Colonic mucosa (tissue), 4 donors: ENCODE data around the gene NUP155. TPM values are rescaled to one million over a fixed set of nuclear protein-coding genes. Genes with fewer than 3 reads are reported as not detected.
A peak's percentile ranks its signal among the peaks of the same experiment; 100 is the strongest.
"Not testable (repeated sequence)": the region's sequence is repeated elsewhere in the genome, so short reads cannot be mapped to it uniquely, and the experiment has no call there.

Experiments
- DNase-seq: peaks from one replicate; pipeline ENCODE4 v3.0.0-alpha.2; 2020
- H3K27ac ChIP-seq: fragments of 200-600 bp; one replicate; pipeline ENCODE4 v1.8.0; 2021
- H3K27me3 ChIP-seq: fragments of 200-600 bp; one replicate; pipeline ENCODE4 v1.8.0; 2021
- H3K36me3 ChIP-seq: fragments of 200-600 bp; one replicate; pipeline ENCODE4 v1.8.0; 2021
- H3K4me1 ChIP-seq: fragments of 200-600 bp; one replicate; pipeline ENCODE4 v1.8.0; 2021; ENCODE audit warnings: mild to moderate bottlenecking
- H3K4me3 ChIP-seq: fragments of 200-600 bp; one replicate; pipeline ENCODE4 v1.8.0; 2021
- H3K9ac ChIP-seq, 2 donors: one replicate each; pipeline ENCODE4 v1.7.0; 2013; ENCODE audit warnings: control low read depth in 2 of 2, low read depth in 2 of 2, low read length in 2 of 2
- H3K9me3 ChIP-seq: fragments of 200-600 bp; one replicate; pipeline ENCODE4 v1.8.0; 2021
- CTCF ChIP-seq: fragments of 200-600 bp; IDR thresholded peaks from one replicate; pipeline ENCODE4 v1.8.0; 2022; ENCODE audit warnings: antibody characterized with exemption, mild to moderate bottlenecking
- intact Hi-C: fragments of 100-400 bp; cut with DNase I; formaldehyde crosslinking; loops from one replicate; pipeline ENCODE4 v1.14.1; 2022
- total RNA-seq, 2 donors: library from RNA; stranded (reverse); fragmentation: NEBNext Ultra II Directional in 1 of 2; extraction: Animal tissue kit (Norgen Biotek cat#: 25700) in 1 of 2; gene quantifications; one replicate each; pipeline ENCODE4 v1.2.1, GENCODE V29; 2021
- donor health status: healthy.
- donor health status: DM: no; HTN: no; CAD: no.
- donor health status: DM: no; HTN: no; CAD: no.

The NUP155 gene
- total RNA-seq, 2 donors from 2014 or later, result 18.1 to 36.3 TPM

GRCh38 chr5:37391591-37391990, 20.7 kb upstream of the NUP155 start:
- Histone ChIP-seq H3K9me3 (no peaks in the 10 kb centered on the region), H3K4me1 (no peaks in the 10 kb centered on the region), H3K36me3 (peaks cover 11% of the 10 kb centered on the region), H3K9ac (no peak overlapping the region), H3K27me3 (no peaks in the 10 kb centered on the region), H3K4me3 (no peak overlapping the region), H3K27ac (no peak overlapping the region)
- intact Hi-C loops, result no loop called here
- no peak for TF ChIP-seq CTCF
- DNase-seq, result no peak

DNA sequence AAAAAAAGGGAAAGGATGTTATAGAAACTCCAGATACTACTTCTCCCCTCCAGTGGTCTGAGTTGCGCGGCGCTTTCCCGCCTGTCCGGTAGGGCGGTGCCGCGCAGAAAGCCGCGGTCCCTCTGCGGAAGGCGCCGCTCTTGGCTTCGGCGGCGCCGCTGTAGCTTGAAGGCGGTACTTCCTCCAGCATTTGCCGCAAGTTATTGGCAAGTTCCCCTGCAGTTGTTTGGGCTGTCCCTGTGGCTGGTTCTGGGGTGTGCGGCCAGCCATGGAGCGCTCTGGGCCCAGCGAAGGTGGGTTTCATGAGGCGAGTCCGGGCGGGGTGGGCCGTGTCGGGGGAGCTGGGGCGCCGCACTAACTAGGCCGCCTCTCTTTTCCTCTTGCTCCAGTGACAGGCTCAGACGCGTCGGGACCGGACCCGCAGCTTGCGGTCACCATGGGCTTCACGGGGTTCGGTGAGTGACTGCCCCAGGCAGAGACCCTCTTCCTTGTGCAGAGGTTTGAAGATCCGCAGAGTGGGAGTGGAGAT, 8.3 kb upstream of the NUP155 start, which contains the start of gene WDR70:
WDR70 (plus strand) TSS at position 219 of the 529 bp plus-strand sequence; CDS start at position 269, 50 bp downstream.
- peak; percentile 46 for TF ChIP-seq CTCF
- H3K27ac ChIP-seq, H3K9me3 ChIP-seq, H3K4me1 ChIP-seq, intact Hi-C loops, H3K36me3 ChIP-seq, H3K27me3 ChIP-seq: not testable (repeated sequence)
- Histone ChIP-seq H3K9ac (peak within 1 kb of the TSS; percentile 34 to 60), H3K4me3 (peak within 1 kb of the TSS; percentile 90)
- peak; percentile 84 for DNase-seq

GRCh38 chr5:37378066-37378465, 7.2 kb upstream of the NUP155 start:
- intact Hi-C loops, H3K27me3 ChIP-seq, H3K4me3 ChIP-seq, H3K9me3 ChIP-seq, H3K27ac ChIP-seq, H3K36me3 ChIP-seq, H3K4me1 ChIP-seq, DNase-seq, H3K9ac ChIP-seq: not testable (repeated sequence)

GRCh38 chr5:37375091-37375490, 4.2 kb upstream of the NUP155 start:
- Histone ChIP-seq H3K9ac (no peak overlapping the region), H3K4me3 (no peak overlapping the region), H3K36me3 (no peaks in the 10 kb centered on the region), H3K4me1 (no peaks in the 10 kb centered on the region), H3K9me3 (no peaks in the 10 kb centered on the region), H3K27ac (no peak overlapping the region), H3K27me3 (no peaks in the 10 kb centered on the region)
- intact Hi-C loops, result no loop called here
- TF ChIP-seq CTCF, result no peak
- DNase-seq, result no peak

- Histone ChIP-seq H3K4me3 (peak overlapping the region; percentile 90), H3K4me1 (peaks cover 10% of the 10 kb centered on the region), H3K27me3 (no peaks in the 10 kb centered on the region), H3K9ac (peak overlapping the region; percentile 69 to 76), H3K27ac (peak overlapping the region; percentile 70), H3K36me3 (no peaks in the 10 kb centered on the region), H3K9me3 (no peaks in the 10 kb centered on the region)
- intact Hi-C loops, result no loop called here
- no peak for DNase-seq
- no peak for TF ChIP-seq CTCF
Measured at GRCh38 chr5:37370550-37370863, 399 bp downstream of the NUP155 start.

- TF ChIP-seq CTCF, result no peak
- intact Hi-C loops, result no loop called here
- H3K4me1 ChIP-seq, result no peaks in the 10 kb centered on the region
- H3K27me3 ChIP-seq, result no peaks in the 10 kb centered on the region
- no peak for DNase-seq
- no peak overlapping the region for H3K4me3 ChIP-seq
- H3K9ac ChIP-seq, result no peak overlapping the region
- H3K36me3 ChIP-seq, result no peaks in the 10 kb centered on the region
- no peaks in the 10 kb centered on the region for H3K9me3 ChIP-seq
- no peak overlapping the region for H3K27ac ChIP-seq
Measured at GRCh38 chr5:37355161-37355560, 15.7 kb downstream of the NUP155 start.

DNA sequence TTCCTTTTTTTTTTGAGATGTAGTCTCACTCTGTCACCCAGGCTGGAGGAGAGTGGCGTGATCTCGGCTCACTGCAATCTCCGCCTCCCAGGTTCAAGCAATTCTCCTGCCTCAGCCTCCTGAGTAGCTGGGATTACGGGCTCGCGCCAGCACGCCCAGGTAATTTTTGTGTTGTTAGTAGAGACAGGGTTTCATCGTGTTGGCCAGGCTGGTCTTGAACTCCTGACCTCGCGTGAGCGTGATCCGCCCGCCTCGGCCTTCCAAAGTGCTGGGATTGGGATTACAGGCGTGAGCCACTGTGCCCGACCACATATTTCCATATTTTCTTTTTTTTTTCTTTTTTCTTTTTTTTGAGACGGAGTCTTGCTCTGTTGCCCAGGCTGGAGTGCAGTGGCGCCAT, 28.2 kb downstream of the NUP155 start:
- intact Hi-C loops, H3K4me1 ChIP-seq, H3K9ac ChIP-seq, H3K9me3 ChIP-seq, H3K4me3 ChIP-seq, H3K27ac ChIP-seq, H3K27me3 ChIP-seq, DNase-seq, H3K36me3 ChIP-seq: not testable (repeated sequence)

GRCh38 chr5:37334754-37335153, 36.2 kb downstream of the NUP155 start:
- H3K36me3 ChIP-seq, H3K27ac ChIP-seq, intact Hi-C loops, H3K27me3 ChIP-seq, DNase-seq, H3K4me1 ChIP-seq, H3K9me3 ChIP-seq, H3K4me3 ChIP-seq, H3K9ac ChIP-seq: not testable (repeated sequence)
